ENCODE data around the gene OGDHL.
"Not testable (repeated sequence)": the region's sequence is repeated elsewhere in the genome, so short reads cannot be mapped to it uniquely, and the experiment has no call there.

Gene OGDHL

DNA sequence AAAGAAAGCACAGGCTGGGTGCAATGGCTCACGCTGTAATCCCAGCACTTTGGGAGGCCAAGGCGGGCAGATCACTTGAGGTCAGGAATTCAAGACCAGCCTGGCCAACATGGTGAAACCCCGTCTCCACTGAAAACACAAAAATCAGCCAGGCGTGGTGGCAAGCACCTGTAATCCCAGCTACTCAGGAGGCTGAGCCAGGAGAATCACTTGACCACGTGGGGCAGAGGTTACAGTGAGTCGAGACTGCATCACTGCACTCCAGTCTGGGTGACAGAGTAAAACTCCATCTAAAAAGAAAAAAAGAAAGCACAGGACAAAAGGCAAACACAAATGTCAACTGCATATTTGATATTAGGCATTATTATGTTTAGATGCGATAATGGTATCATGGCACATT, 7.2 kb downstream of the OGDHL start:
- not testable (repeated sequence) for DNase-seq

- DNase-seq = no peak
Measured at GRCh38 chr10:49752584-49752983, 9.5 kb downstream of the OGDHL start.

- no peak for DNase-seq
Measured at GRCh38 chr10:49751636-49752510, 10.2 kb downstream of the OGDHL start.

GRCh38 chr10:49751216-49751615, 10.9 kb downstream of the OGDHL start:
- DNase-seq = no peak

DNA sequence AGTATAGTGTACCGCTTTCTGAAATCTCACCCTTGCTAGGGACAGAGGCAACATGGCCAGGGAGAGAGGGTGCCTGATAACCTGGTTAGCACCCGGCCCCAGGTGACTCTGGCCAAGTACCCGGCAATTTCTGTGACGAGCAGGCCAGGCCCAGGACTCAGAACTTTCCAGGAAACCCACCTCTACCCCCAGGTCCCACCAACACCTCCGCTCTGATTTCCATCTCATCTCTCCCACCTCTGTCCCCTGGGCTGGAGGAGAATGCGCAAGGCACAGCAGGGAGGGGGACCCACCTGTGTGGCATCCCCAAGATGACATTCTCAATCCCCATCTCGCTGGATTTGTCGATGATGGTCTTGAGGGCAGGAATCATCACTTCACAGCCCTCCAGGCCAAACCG, 11.6 kb downstream of the OGDHL start:
- DNase-seq = no peak

DNA sequence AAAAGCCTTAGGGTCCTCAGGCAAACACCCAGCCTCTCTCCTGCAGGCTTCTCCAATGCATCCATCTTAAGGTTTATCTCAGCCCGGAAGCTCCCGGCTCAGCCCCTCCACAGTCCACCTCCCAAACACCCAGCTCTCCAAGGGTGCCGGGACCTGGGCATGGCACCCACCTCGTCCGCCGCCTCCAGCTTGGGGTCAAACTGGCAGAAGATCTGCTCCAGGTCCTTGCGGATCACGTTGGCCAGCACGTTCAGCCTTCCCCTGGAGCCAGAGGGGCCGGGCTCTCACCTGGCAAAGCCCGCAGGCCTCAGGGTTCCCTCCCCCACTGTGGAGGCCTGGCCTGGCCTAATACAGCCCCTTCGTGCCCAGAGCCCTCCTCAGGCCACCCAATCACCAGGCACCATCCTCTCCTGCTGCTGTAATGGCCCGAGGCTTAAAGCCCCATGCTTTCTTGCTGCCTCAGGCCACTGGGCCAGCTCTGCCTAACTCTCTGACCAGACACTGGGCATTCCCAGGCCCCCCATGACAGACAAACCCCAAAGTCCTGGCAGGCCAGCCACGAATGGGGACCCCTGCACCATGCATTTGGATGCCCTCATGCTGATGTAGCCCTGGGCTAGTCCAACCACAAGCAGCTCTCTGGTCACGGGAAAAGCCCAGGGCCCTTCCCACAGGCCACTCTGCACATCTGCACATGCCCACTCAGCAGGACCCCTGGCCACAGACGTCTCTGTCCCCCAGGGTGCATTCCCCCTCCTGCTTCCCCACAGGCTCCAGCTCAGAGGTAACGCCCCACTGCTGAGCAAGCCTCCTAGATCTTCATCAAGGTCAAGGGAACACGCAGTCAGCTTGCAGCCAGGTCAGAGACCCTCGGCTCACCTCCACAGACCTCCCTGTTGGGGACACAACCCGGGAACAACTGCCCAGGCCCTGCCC, 12.3 kb downstream of the OGDHL start:
- no peak for DNase-seq

- no peak for DNase-seq
Measured at GRCh38 chr10:49749144-49749543, 13.0 kb downstream of the OGDHL start.

- no peak for DNase-seq
Measured at GRCh38 chr10:49748006-49748405, 14.1 kb downstream of the OGDHL start.

- DNase-seq = no peak
Measured at GRCh38 chr10:49747303-49747646, 14.8 kb downstream of the OGDHL start.

- DNase-seq = no peak
Measured at GRCh38 chr10:49746626-49747302, 15.4 kb downstream of the OGDHL start.

- no peak for DNase-seq
Measured at GRCh38 chr10:49745756-49746155, 16.4 kb downstream of the OGDHL start.

DNA sequence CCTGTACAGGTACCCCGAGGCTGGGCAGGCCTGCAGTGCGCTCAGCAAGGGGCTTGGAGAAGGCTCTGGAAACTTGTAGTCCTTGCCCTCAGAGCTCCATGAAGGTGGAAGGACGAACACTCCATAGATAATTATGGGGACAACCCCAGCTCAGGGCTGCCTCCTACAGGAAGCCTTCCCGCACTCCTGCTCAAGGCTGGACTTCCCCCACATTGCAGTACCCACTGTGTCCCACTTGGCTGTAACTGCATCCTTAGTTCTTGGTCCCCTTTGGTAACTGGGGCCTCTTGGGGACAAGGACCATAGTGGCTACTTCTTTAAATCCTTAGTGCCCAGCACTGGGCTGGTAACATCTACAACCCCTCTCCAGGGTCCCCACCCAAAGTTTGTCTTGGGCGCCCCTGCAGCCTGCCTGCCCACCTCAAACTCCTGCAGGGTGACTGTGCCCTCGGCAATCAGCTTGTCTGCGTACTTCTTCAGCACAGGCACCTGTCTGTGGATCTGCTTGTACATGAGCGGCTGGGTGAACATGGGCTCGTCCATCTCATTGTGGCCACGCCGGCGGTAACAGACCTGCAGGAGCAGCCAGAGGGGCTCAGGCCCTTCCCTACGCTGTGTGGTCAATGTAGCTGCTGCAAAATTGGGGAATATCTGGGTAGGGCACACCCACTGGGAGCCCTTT, 17.1 kb downstream of the OGDHL start:
- no peak for DNase-seq

GRCh38 chr10:49744091-49744685, 17.9 kb downstream of the OGDHL start:
- DNase-seq = no peak

DNA sequence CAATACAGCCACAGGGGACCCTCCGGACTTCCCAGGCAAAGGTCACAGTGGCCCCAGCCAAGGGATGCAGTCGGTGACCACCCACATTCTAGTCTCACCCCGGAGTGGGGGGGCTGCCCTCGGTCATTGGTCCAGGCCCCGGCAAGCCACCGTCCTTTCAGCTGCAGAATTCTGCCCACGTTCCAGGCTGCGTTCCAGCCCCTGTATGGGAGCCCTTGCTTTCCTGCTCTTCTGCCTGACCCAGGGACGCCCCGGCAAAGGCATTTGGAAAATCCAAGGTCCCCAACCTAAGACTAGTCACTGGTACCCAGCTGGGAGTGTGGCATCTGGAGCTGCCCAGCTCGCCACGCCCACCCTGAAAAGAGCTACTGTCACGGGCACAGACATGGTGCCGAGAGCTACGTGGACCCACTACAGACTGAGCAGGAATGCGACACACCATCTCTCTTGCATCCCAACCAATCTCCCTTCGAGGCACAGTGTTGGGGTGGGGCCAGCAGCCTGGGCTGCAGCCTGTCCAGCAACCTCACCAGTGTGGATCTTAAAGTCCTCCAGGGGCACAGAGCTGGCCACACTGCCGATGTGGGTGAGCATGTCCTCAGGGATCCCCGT, 18.6 kb downstream of the OGDHL start:
- no peak for DNase-seq

DNA sequence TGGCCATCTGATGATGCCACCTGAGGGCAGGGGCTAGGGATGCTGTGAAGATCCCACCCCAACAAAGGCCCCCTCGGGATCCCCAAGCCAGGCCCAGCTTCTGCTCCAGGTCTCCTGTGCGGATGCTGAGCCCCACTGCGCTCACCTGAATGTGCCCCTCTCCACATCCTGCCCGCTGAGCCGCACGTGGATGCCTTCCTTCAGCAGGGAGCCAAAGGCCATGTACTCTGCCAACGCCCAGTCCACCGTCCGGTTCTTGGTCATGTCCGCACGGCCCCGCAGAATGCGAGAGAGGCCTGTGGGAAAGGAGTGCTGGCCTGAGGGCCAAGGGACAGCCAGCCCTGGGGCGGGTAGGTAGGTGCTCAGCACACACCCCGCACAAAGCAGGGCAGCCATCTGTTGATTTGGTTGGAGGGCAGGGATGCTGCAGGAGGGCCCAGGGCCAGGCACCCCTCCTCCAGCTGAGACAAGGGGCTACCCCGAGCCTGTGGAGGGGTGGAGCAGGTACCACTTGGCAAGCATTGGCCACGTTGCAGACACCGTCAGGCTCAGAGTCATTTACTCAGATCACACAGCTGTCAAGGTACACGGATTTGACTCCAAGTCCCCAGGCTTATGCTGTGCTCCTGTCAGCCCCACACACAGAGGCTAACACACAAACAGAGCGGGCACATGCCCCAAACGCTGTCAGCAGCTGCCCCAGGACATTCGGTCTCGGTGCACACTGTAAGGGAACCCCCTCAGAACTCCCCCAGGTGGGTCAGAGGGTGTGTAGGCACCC, 19.2 kb downstream of the OGDHL start:
- no peak for DNase-seq

- DNase-seq = no peak
Measured at GRCh38 chr10:49741108-49741995, 20.8 kb downstream of the OGDHL start.

DNA sequence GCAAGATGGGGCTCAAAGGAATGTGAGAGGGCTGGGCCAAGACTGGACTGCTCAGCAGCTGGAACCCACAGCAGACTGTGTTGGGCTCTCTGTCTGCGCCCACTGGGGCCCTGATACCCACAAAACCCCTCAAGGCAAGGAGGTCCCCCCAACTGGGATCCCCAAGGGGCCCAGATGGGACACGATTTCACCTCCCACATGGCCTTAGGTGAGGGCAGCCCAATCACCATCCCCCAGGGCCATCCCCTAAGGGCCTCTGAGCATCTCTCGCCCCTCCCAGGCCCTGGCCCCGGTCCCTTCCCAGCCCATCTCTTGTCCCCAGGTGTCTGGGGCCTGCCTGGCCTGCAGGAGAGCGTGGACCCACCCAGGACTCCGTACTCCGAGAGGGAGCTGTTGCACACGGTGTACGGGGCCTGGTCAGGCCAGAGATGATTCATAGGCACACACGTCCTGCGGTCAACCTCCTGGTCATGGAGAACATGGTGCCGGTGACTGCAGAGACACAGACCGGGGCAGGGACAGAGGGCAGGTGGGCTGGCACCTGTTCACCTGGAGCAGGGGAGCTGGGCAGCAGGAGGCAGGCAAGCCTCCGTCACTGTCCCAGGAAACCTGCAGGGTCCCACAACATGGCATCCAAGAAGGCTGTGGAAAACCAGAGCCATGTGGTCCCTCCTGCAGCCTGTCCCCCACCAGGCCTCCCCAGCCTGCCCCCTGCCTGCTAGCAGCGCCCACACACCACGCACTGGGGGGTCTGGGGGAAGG, 21.6 kb downstream of the OGDHL start:
- DNase-seq = no peak

- DNase-seq = no peak
Measured at GRCh38 chr10:49739426-49739825, 22.7 kb downstream of the OGDHL start.
